GM18909 (cell line): ENCODE data around the gene GAMT.
"Not testable (repeated sequence)": the region's sequence is repeated elsewhere in the genome, so short reads cannot be mapped to it uniquely, and the experiment has no call there.

Experiments used
- ATAC-seq: cut with Tn5 transposase; IDR thresholded peaks from one replicate; pipeline ENCODE4 v1.9.1; 2021; ENCODE audit warnings: mild to moderate bottlenecking; ENCODE audit not compliant: unreplicated experiment, poor library complexity

Gene GAMT

DNA sequence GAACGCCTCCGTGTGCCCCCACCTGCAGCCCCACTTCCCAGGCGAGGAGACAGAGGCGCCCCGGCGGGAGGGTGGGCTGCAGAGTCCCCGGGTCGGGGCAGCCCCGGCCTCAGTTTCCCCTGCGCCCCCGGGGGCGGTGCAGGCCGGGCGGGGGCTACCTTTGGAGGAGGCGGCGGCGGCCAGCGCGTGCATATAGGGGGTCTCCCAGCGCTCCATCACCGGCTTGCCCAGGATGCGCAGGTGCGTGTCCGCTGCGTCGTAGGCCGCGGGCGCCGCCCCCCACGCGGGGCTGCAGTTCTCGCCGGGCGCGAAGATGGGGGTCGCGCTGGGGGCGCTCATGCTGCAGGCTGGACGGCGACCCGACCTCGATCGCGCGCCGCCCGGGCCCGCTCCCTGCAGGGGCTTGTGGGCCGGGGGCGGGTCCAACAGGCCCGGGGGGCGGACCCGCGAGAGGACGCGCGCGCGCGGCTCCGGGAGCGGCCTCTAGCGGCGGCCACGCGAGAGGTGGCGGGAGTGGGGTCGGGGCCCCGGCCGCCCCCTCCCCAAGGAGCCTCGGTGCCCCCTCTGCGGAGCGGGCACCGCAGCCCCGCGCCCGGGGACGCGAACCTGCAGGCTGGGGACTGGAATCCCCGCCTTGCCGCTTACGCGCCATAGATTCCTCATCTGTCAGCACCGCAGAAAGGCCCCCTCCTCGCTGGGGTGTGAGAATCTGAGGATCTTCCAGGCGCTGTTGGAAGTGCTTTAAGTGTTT lies at the start of gene GAMT:
Gene GAMT, minus strand, starts transcription at position 405 of the 751 bp plus-strand sequence. Its CDS starts 66 bp downstream, at position 339.
- ATAC-seq: no peak

DNA sequence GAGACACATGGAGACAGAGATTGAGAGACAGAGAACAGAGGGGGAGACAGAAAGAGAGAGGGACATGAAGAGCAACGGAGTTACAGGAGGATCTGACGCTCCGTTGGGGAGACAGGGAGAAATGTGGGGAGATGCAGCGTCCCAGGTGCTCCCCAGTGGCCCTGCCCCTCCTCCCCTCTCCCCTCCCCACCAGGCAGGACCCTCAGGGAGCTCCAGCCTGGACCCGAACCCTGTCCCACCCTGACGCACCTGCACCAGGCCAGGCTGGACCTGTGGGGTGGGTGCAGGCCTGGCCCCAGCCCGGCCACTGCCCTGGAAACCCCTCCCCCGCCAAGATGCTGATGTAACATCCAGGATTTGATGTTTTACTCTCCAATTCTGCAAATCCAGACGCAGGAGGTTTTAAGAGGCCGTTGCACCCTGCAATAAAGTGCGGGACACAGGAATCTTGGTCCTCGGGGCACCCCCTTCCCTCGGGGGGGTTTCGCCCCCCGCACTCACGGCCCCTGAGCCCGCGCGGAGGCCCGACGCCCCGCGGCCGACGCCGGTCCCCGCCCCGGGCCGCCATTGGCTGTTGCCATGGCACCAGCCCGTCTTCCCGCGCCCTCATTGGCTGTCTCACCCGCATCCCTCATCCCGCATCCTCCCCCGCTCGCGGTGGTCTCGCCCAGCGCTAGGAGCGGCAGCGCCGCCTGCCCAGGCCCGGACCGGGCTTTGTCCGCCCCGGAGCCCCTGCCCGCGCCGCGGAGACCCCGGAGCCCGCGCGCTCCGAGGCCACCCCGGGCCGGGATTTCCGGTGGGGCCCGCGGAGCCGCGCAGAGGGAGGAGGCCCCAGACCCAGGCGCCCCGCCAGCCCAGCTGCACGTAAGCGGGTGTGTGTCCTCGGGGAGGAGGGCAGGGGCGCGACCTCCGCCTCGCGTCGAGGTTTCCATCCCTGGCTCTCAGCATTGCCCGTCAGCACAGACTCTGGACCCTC lies 48.4 kb upstream of the GAMT start, which contains the start of gene APC2:
Gene APC2, plus strand, starts transcription at position 655 of the 976 bp plus-strand sequence. CDS start 2,881 bp downstream, outside the sequence.
- no peak for ATAC-seq

DNA sequence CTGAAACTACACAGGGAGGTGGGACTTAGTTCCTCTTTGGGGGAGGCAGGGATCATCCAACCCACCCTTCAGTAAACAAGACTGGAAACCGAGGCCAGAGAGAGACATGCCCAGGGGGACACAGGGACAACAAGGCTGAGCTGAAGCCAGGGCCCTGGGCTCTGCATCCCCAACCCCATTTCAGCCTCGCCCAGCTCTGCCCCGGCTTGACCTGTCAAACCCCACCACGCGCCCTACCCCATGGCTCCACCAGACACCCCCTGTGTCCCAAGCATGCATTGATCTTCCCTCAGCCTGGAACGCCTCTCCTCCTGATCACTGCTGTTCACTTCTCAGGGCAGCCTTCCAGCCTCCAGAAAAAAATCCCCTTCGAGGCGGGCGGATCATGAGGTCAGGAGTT lies 46.6 kb upstream of the GAMT start:
- ATAC-seq: no peak

DNA sequence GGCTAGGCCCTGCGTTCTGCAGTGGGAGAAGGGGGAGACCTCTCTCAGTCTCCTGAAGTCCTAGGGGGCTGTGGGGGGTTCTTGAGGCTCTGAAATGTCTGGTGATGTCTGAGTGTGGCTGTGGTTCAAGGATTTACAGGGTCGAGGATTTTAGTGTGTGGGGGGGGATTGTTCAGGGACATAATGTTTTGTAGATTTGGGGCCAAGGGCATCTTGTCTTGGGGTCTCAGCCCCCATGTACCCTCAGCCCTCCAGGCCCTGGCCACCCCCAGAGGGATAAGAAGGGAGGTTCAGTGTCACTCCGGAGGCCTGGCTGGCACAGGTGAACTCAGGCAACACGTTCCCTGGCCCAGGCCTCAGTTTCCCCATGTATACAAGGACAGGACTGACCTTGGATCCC lies 46.2 kb upstream of the GAMT start:
- ATAC-seq: no peak

DNA sequence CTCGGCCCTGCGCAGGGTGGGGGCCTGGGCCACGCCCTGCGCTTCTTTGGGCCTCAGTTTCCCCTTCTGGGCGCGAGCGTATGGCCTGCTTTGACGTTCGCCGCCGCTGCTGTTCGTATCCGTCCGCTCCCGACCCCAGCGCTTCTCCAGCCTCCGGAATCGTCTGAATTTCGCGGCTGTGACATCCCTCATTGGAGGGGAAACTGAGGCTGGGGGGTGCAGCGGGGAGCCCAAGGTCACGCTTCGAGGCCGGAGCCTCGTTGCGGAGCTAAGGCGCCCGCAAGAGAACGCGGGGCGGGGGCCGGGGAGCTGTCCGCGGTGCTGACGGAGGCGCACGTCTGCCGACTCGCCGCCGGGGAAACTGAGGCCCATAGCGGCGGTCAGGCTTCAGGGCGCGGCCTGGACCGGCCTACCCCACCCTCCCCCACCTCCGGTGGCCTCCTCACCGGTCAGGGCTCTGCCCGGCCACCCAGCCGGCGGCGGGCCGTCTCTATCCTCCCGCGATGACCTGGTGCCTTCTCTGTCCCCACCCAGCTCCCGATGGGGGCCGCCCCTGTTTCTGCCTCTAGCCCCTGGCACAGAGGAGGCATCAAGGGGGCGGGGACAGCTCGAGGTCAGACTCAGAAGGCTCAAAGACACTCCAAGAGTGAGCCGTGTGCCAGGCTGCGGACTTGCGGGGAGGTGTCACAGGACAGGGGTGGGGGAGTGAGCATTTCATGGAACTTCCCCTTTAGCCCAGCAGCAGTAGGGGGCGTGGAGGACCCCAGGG lies 45.6 kb upstream of the GAMT start:
- ATAC-seq: no peak

DNA sequence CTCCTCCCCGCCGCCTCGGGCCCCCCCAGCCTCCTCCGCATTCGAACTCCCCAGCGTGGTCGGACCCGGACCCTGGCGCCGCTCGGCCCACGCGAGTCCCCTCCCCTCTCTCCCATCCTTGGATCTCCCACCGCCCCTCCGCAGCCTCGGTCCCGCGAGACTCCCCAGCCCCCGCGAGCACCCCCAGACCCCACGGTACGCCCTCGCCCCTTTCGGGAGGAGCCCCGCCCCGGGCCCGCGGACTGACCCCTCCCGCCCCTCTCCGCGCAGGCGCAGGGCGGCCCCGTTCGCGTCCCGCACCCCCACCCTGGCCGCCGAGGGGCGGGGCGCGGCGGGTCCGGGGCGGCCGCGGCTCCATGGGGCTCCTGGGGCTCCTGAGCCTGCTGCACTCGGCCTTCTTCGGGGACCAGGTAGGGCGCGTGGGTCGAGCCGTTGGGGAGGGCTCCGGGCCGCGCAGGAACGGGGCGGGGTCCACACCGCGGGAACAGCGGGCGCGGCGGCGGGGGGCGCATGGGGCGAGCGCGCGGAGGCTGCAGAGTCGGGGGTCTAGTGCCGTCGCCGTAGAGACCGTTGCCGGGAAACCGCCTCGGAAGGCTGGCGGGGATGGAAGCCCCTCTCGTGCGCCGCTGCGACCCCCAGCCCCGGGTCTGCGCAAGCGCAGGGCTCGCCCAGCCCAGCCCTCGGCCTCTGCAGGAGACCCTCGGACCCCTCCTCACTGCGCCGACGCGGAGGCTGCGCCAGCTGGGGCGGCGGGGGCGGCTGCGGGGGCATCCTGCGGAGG lies 44.8 kb upstream of the GAMT start:
- no peak for ATAC-seq

DNA sequence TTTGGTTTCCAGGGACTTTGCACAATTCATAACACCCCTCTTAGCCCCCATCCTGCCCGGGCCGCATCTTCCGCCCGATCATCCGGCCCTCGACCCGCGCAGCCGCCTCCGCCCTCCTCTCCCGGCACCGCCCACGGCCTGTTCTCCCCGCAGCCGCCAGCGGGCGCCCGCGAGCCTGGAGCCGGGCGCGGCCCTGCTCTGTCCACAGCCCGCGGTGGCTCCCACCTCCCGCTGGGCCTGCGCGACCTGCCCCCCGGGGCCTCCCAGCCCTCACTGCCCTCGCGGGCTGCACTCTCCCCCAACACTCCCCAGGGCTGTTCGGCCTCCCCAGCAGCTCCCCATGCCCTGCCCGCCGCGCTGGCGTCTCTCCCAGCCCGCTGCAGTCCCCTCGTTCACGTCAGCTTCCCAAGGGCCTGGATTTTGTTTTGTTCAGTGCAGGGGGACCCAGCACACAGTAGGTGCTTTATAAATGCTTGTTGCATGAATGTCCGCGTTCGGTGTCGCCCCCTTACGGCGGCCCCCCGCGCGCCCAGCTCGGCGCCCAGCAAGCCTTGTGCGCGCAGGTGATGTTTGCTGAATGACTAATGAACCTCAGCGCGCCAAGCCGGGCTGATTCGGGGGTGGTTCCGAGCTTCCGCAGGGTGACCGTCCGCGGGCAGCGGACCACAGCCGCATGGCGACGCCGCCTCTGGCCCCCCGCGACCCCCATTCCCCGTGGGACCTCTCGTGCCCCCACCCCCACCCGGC lies 44.0 kb upstream of the GAMT start:
- peak; percentile 74 for ATAC-seq

DNA sequence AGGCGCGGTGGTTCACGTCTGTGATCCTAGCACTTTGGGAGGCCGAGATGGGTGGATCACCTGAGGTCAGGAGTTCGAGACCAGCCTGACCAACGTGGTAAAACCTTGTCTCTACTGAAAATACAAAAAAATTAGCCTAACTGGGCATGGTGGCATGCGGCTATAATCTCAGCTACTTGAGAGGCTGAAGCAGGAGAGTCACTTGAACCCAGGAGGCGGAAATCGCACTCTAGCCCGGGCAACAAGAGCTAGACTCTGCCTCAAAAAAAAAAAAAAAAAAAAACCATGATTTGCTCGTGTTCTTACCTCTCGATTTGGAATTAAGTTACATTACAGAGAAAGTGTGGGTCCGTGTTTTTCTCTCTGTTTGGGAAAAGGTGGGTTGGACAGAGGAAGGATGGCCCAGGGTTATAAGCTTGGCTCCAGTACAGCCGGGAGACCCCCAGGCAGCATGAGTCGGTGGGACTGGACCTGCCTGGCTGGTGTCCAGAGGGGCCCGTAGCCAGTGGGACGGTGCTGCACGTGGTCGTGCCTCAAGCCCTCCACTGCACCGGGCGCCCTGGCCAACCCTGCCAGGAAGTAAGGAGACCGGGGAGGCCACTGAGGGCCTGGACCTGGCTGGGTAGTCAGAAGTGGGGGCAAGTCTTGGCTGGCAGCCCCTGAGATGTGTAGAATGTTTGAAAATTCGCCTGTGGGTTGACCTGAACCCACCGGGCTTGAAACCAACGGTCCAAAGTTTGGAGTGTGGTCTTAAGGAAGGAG lies 40.5 kb upstream of the GAMT start:
- no peak for ATAC-seq

DNA sequence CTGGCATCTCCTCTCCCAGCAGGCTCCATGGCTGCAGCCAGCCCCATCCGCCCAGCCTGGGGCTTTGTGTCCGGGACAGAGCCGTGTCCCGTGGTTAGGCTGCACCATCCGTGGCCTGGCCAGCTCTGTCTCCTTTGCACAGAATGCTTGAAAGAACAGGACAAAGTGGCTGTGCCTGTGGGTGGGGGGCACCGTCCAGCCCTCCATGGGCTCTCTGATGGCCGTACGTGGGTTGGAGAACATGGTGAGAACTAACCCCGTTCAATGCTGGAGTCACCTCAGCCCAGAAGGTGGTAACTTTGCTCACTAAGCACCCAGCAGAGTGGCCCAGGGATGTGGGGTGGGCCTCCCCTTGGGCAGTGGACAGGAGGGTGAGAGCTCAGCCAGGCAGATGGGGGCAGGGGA lies 39.7 kb upstream of the GAMT start:
- ATAC-seq: no peak

DNA sequence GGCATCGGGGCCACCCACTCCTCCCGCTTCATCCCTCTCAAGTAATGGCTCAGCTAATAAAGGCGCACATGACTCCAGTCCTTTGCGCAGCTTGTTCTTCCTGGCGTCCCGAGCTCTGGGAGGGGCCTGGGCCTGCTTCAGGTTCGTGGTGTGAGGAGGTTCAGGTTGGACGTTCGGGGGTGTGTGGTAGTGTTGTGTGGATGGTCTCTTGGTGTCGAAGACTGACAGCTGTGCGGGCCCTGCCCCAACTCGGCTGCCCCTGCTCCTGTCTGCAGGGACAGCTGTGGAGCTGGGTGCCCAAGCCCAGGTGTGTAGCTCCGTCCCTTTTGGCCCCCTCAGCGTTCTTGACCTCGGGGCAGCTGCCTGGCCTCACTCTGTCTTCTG lies 39.1 kb upstream of the GAMT start:
- no peak for ATAC-seq

DNA sequence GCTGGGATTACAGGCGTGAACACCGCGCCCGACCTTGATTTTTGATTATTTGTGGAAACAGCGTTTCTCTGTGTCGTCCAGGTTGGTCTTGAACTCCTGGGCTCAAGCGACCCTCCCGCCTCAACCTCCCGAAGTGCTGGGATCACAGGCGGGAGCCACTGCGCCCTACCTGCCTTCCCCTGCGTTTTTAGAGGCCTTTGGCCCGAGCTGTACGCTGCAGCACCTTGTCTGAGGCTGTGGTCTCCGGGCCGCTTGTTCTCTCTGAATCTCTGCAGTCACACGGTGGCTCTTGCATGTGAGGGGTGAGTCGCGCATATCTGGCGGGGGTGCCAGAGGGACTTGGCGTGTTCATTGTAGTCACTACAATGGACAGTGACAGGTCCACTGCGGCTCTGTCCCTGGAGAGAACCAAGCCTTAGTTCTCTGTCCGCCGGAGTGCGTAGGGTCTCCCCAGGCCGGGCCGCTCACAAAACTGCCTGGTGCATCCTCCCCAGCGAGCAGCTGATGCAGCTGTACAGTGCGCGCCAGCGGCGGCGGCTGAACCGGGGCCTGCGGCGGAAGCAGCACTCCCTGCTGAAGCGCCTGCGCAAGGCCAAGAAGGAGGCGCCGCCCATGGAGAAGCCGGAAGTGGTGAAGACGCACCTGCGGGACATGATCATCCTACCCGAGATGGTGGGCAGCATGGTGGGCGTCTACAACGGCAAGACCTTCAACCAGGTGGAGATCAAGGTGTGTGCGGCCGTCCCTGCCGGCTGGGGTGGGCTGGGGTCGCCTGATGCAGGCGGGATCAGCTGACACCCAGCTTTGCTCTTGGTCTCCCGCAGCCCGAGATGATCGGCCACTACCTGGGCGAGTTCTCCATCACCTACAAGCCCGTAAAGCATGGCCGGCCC lies 38.4 kb upstream of the GAMT start:
- ATAC-seq: not testable (repeated sequence)

DNA sequence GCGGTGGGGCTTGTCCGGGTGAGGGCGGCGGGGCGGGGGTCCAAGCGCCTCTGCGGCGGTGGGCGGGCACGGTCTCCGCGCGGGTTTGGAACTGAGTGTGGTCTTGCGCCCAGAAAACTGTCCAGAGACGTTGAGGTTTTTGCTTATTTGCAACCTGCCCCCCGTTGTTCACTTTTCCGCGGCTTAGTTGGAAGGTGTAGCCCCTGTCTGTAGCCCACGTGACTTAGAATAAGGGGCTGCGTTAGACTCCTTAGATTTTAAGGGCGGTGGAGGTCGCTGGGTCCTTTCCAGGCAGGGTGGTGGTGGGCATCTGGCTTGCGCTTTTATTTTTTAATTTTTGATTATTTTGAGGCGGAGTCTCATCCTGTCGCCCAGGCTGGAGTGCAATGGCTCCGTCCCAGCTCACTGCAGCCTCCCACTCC lies 37.6 kb upstream of the GAMT start:
- no peak for ATAC-seq

DNA sequence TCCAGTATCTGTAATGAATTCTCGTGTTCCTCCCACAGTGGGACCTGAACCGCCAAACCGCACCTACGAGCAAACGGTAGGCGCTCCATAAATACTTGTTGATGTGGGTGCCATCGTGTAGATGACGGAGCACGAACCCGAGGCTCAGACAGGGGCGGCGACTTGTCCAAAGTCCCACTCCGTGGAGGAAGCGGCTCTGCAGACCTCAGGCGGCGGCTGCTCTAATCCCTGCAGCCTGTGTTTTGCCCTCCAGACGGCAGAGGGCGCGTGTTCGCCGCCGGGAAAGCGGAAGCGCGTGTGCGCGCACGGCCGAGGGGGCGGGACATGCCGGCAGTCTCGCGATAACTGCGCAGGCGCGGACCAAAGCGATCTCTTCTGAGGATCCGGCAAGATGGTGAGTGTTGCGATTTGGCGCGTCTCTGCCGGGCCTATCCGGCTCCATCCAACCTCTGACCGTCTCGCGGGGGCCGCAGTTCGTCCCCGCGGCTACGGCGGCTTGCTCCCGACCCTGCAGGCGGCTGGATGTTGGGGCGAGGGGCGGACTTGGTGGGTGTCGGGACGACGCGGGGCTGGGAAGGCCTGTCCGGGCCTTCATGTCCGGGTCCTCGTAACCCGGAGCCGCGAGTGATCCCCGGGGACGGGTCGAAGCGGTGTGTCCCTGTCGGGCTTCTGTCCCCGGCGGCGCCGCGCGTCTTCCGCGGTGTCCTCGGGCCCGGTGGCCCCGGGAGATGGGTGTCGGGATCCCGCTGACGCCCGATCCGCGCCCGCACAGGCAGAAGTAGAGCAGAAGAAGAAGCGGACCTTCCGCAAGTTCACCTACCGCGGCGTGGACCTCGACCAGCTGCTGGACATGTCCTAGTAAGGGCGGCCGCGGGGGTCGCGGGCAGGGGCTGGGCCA lies 36.9 kb upstream of the GAMT start, which contains the start of gene RPS15:
Gene RPS15, plus strand, starts transcription at position 362 of the 898 bp plus-strand sequence. Its CDS starts 30 bp downstream, at position 392.
- ATAC-seq: peak; percentile 79

DNA sequence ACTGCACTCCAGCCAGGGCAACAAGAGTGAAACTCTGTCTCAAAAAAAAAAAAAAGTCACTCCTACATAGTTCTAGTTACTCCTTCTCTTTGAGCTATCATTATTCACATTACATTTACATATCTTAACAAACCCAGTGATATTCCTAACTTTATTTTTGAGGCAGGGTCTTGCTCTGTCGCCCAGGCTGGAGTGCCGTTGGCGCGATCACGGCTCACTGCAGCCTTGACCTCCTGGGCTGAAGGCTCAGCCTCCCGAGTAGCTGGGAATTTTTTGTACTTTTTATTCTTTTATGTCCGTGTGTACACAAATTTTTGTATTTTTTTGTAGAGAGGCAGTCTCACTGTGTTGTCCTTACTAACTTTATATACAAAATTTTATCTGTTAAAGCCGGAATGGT lies 36.3 kb upstream of the GAMT start:
- no peak for ATAC-seq

DNA sequence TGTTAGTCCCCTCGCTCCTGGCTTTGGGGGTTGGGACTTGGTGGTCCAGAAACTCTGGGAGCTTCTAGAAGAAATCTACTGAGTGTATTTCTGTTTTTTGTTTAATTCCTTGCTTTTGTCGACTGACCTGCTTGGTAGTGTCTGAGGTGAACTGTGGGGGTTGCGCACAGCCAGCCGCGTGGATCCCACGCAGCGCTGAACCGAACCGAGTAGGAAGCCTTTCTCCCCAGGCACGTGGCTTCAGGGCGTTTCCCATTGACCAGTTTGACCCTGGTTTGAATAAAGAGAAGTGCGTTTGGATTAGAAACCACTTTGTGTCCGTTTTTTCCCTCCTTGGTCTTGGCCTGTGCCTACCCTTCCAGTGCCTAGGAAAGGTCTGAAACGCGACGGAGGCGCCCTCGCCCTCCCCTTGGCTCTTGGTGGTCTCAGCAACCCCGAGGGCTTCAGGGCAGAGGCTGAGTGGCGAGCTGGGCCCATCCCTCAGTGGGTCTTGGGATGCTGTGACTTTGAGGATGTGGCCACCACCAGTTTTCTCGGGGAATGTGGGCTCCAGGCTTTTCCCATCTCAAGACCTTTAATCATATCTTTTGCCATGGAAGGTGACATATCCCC lies 34.1 kb upstream of the GAMT start:
- no peak for ATAC-seq

DNA sequence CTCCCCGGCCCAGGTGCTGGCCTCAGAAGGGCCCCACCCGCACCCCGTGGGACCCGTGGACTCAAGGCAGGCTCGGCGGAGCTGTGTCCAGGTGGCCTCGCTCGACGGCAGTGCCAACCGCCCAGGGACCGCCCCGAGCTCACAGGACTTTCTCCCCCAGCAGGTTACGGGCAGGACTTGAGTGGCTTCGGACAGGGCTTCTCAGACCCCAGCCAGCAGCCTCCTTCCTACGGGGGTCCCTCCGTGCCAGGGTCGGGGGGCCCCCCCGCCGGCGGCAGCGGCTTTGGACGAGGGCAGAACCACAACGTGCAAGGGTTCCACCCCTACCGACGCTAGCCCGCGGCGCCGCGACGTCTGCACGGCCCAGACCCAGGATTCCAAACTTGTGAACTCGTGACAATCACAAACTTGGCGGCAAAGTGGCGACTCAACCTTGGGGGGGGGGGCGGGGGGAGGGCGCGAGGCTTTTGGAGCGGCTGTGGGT lies 33.3 kb upstream of the GAMT start:
- no peak for ATAC-seq
